GM18505 (cell line): ENCODE measurements around the gene CDX1.

Source experiments
- ATAC-seq: cut with Tn5 transposase; IDR thresholded peaks from one replicate; pipeline ENCODE4 v1.9.1; 2021; ENCODE audit not compliant: unreplicated experiment
- POLR2A ChIP-seq: IDR thresholded peaks from 4 replicates; pipeline ENCODE4 v1.6.1; 2011; ENCODE audit warnings: borderline replicate concordance; ENCODE audit not compliant: insufficient read depth, insufficient read length; ENCODE audit errors: extremely low read depth

Gene CDX1

DNA sequence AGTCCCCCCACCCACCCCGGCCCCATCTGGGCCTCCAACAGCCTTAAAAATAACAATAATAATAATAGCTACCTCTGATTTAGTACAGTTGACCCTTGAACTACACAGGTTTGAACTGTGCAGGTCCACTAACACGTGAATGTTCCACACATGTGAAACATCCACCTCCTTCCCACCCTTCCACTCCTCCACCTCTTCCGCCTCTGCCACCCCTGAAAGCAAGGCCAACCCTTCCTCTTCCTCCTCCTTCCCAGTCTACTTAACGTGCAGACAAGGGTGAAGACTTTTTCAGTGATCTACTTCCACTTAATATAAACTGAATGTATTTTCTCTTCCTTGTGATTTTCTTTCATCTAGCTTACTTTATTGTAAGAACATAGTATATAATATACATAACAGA, 21.7 kb upstream of the CDX1 start:
- no peak for ATAC-seq
- no peak for TF ChIP-seq POLR2A

GRCh38 chr5:150146235-150146634, 20.3 kb upstream of the CDX1 start:
- no peak for ATAC-seq
- no peak for TF ChIP-seq POLR2A

- no peak for TF ChIP-seq POLR2A
- no peak for ATAC-seq
These were observed 19.5 kb upstream of the CDX1 start for GRCh38 chr5:150146862-150147601.

DNA sequence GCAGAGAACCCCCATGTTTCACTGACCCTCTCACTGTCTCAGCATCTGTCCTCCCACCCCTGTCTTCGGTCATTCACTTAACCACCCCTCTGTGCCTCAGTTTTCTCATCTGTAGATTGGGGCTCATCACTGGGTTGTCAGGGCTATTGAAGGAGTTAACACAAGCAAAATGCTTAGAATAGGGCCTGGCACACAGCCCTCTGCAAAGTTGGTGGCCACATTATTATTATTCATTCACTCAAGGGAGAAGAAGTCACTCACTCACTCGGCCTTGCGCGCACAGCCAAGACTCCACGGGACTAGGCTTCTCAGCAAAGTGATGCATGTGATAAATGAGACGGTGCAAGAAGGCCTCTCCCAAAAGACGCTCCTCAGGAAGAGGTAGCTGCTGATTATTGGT, 18.9 kb upstream of the CDX1 start:
- TF ChIP-seq POLR2A = no peak
- no peak for ATAC-seq

DNA sequence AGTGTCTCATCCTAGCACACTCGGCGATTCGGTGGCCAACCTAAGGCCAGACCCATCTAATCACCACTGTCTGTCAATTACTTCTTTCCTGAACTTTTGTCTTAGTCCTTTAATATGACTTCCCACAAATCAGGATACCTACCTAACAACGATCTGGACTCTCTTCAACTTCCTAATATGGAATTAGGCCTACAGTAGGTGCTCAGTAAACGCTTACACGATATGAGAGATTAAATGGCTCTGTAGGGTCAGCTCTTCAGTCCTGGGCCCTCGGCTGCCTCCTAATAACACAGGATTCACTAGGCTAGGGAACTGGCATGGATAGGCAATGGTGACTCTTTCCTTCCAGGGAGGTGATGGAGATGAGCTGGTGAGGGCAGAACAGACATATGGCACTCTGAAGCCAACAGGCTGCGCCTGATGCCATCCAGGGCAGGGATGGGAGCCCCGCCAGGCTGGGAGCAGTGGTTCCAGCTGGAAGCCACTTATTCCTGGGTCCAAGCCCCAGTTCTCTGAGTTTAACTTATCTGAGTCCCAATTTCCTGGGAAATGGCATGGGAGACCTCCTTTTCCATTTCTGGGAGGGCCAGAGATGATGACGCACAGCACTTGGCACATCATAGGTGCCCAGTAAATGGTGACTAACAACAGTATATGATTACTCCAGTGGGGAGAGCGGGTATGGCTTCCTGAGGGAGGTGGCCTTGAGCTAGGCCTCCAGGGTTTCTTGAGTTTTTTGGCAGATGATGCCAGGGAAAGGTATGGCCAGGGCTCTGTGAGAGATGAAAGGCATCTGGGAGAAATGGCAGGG, 18.3 kb upstream of the CDX1 start:
- no peak for TF ChIP-seq POLR2A
- no peak for ATAC-seq

- no peak for TF ChIP-seq POLR2A
- ATAC-seq = no peak
These were observed 17.0 kb upstream of the CDX1 start for GRCh38 chr5:150149618-150150017.

DNA sequence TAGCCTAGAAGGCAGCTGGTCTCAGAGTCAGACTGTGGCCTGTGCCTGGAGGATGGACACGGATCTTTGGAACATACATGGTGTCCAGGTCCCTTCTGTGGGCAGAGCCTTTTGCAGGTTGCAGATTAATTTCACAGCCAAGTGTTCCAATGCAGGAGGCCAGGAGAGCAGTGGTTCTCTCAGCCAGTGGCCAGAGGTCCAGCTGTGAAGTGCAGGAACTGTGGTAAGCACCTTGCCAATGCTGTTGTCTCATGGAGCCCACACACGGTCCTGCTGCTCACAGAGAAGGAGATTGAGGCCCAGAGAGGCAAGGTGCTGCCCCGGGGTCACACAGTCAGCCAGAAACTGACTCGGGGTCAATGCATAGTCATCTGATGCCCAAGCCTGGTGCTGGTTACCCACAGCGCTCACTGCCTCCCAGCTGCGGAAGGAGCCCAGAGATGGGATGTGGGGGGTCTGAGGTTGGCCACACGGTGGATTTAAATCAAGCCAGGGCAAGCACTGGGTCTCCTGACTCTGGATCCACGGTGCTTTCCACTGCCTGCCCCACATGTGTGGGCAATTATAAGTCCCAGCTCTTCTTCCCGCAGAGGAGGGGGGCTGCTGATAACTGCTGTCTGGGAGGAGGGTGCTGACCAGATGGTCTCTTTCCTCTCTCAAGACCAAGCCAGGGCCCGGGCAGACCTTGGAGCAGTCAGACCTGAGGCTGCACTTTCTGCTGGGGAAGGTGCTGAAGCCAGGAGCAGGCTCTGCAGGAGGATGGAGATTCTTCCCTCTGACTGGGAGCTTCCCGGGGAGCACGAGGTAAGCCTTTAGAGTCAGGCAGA, 13.7 kb upstream of the CDX1 start:
- ATAC-seq = no peak
- TF ChIP-seq POLR2A = no peak

GRCh38 chr5:150153483-150153882, 13.1 kb upstream of the CDX1 start:
- TF ChIP-seq POLR2A = no peak
- no peak for ATAC-seq

DNA sequence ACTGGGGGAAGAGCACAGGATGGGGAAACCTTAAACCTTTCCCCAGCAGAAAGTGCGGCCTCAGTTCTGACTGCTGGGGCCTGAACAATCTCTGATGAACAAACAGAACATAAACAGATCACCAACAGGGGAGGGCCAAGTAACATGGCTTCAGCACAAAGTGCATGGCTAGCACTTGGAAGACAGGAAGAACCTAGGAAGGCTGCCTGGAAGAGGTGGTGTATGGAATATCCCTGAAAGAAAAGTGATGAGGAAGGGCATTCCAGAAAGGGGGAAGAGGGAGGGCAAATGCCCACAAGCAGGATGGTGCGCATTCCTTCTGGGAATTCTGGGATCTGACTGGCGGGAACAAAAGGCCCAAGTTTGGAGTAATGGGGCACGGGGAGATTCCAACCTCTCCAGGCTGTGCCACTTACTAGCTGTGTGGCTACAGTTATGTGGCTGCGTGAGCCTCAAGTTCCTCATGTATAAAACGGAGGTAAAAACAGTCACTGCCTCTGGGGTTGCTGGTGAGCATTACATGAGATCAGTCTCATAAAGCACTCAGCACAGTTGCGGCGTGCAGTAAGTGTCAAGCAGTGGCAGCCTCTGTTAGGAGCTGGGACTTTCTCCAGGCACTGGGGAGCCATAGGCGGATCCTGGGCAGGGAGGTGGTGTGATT, 12.5 kb upstream of the CDX1 start:
- ATAC-seq = no peak
- no peak for TF ChIP-seq POLR2A

GRCh38 chr5:150154618-150155128, 11.9 kb upstream of the CDX1 start:
- ATAC-seq = no peak
- TF ChIP-seq POLR2A = no peak

GRCh38 chr5:150155258-150156026, 11.1 kb upstream of the CDX1 start, which contains the start of gene PDGFRB:
Gene PDGFRB (minus strand): TSS chr5:150155845. CDS start chr5:150137047, 18,798 bp downstream.
- no peak for TF ChIP-seq POLR2A
- ATAC-seq = peak; percentile 58

DNA sequence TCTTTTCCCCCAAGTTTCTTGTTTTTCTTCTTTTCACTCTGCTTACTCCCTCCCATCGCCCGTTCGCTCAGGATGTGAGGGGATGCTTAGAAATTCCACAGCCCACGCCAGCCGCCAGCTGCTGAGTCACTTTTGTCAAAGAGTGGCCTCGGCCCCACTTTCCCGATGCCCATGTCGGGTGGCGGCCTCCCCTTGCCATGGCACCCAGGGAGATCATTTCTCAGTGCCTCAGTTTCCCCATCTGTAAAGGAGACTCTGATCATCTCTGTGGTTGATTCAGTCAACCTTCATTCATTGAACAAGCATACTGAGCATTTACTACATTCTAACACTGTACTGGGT, 10.6 kb upstream of the CDX1 start:
- no peak for ATAC-seq
- TF ChIP-seq POLR2A = no peak

DNA sequence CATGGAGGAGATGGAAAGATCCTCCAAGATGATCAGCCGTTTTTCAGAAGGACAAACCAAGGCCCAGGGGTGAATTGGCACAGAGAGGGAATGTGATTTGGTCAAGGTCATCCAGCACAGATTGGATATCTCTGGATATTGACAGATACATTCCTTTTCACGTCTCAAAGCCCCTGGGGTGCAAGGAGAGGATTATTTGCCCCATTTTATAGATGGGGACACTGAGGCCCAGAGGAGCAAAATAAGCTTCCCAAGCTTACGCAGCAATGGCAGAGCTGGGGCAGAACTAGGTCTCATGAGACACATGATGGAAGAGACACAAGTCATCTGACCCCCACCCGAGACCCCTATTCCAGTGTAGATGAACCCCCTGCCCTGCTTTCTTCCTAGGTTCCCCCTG, 10.0 kb upstream of the CDX1 start:
- ATAC-seq = no peak
- no peak for TF ChIP-seq POLR2A

DNA sequence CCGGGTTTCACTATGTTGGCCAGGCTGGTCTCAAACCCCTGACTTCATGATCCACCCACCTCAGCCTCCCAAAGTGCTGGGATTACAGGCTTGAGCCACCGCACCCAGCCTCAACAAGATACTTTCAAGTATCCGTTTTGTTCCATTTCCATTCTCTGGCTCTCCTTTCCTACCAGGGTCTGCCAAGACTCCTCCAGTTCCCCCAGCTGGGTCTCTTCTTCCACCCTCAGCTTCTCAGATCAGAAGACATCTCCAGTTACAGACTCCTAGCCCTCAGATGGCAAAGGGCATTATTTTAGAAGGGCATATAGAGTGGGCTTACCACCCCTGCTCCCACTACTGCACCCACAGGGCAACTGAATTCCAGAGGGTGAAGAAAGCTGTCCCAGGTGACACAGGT, 9.4 kb upstream of the CDX1 start:
- no peak for TF ChIP-seq POLR2A

More for the DNA sequence above, 9.4 kb upstream of the CDX1 start:
- no peak for ATAC-seq
